Testis (tissue), 2 donors: ENCODE measurements around the gene ATG10.

Source experiments
- POLR2A ChIP-seq: fragments of 450-650 bp; IDR thresholded peaks from one replicate; pipeline ENCODE4 v1.6.1; 2017; ENCODE audit warnings: antibody characterized with exemption, mild to moderate bottlenecking, moderate library complexity
- TF ChIP-seq, protein P1 (sequence below), 3 experiments: fragments of 450-650 bp in 2 of 3; fragments of 200-600 bp in 1 of 3; sonication (generic) in 1 of 3; IDR thresholded peaks; one replicate each; pipeline ENCODE4 v1.5.1; 2016 to 2019; ENCODE audit warnings: antibody characterized with exemption in 3 of 3, mild to moderate bottlenecking in 2 of 3, moderate library complexity in 1 of 3

DNA sequence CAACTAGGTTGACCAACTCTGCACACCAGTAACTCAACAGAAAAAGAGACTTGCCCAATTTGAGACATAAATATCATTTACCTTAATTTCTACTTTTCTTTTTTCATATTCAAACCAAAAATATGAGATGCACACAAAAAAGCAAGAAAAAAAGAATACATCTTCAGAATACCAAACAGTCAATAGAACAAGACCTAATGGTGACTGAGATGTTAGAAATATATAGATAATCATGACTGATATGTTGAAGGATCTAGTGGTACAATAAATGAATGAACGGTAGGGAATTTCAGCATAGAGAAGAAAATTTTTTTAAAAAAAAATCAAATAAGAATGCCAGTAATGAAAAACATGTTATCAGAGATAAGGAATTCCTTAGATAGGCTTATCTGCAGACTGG, 29.1 kb upstream of the ATG10 start:
- TF ChIP-seq, protein P1, sequence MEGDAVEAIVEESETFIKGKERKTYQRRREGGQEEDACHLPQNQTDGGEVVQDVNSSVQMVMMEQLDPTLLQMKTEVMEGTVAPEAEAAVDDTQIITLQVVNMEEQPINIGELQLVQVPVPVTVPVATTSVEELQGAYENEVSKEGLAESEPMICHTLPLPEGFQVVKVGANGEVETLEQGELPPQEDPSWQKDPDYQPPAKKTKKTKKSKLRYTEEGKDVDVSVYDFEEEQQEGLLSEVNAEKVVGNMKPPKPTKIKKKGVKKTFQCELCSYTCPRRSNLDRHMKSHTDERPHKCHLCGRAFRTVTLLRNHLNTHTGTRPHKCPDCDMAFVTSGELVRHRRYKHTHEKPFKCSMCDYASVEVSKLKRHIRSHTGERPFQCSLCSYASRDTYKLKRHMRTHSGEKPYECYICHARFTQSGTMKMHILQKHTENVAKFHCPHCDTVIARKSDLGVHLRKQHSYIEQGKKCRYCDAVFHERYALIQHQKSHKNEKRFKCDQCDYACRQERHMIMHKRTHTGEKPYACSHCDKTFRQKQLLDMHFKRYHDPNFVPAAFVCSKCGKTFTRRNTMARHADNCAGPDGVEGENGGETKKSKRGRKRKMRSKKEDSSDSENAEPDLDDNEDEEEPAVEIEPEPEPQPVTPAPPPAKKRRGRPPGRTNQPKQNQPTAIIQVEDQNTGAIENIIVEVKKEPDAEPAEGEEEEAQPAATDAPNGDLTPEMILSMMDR (IDR thresholded peaks at IDR 0.05): no peak
- TF ChIP-seq POLR2A: no peak
